HepG2 (cell line): ENCODE measurements around the gene TSPAN3. TPM values are rescaled to one million over a fixed set of nuclear protein-coding genes. Genes with fewer than 3 reads are reported as not detected.

ENCODE experiments used
- ARHGAP35 ChIP-seq: sonication (generic); formaldehyde crosslinking; IDR thresholded peaks from 2 replicates; pipeline ENCODE4 v1.9.0; 2022; ENCODE audit warnings: mild to moderate bottlenecking, inconsistent platforms, moderate library complexity, missing genetic modification reagents, borderline replicate concordance
- ERF ChIP-seq: IDR thresholded peaks from 2 replicates; pipeline ENCODE4 v1.6.1; 2018; ENCODE audit warnings: missing biosample characterization, missing genetic modification reagents
- ETV6 ChIP-seq: sonication (generic); formaldehyde crosslinking; conservative IDR thresholded peaks from 2 replicates; pipeline ENCODE4 v1.4.0; 2020; ENCODE audit warnings: missing genetic modification reagents
- GATAD1 ChIP-seq: IDR thresholded peaks from 2 replicates; pipeline ENCODE4 v1.6.1; 2016; ENCODE audit warnings: missing genetic modification reagents, missing compliant biosample characterization
- GTF3A ChIP-seq: sonication (generic); formaldehyde crosslinking; conservative IDR thresholded peaks from 2 replicates; pipeline ENCODE4 v1.4.0; 2020; ENCODE audit warnings: mild to moderate bottlenecking, missing genetic modification reagents
- HNRNPL ChIP-seq: fragments of 200-400 bp; formaldehyde crosslinking; IDR thresholded peaks from 2 replicates; pipeline ENCODE4 v1.6.1; 2017; ENCODE audit warnings: mild to moderate bottlenecking, low read depth, low read length
- MIXL1 ChIP-seq: IDR thresholded peaks from 2 replicates; pipeline ENCODE4 v1.6.1; 2016
- MLX ChIP-seq: IDR thresholded peaks from 2 replicates; pipeline ENCODE4 v1.6.1; 2016
- NCOR1 ChIP-seq: fragments of 200-600 bp; sonication (generic); IDR thresholded peaks from 2 replicates; pipeline ENCODE4 v1.7.0; 2017; ENCODE audit warnings: antibody characterized with exemption, low read length, borderline replicate concordance
- NKX3-1 ChIP-seq: sonication (generic); formaldehyde crosslinking; IDR thresholded peaks from 2 replicates; pipeline ENCODE4 v1.5.0; 2020; ENCODE audit warnings: missing genetic modification reagents
- PRDM10 ChIP-seq: sonication (generic); formaldehyde crosslinking; IDR thresholded peaks from 2 replicates; pipeline ENCODE4 v1.4.0; 2020; ENCODE audit warnings: low read depth, missing genetic modification reagents
- SAP130 ChIP-seq: IDR thresholded peaks from 2 replicates; pipeline ENCODE4 v1.6.1; 2016; ENCODE audit warnings: low read depth
- TAF1 ChIP-seq: sonication (generic); formaldehyde crosslinking; IDR thresholded peaks from 2 replicates; pipeline ENCODE4 v1.4.0; 2020; ENCODE audit warnings: missing genetic modification reagents
- ZBTB20 ChIP-seq: sonication (generic); formaldehyde crosslinking; IDR thresholded peaks from 2 replicates; pipeline ENCODE4 v1.8.1; 2023; ENCODE audit warnings: missing genetic modification reagents, low read depth, mild to moderate bottlenecking, borderline replicate concordance
- ZFX ChIP-seq: sonication (generic); formaldehyde crosslinking; IDR thresholded peaks from 2 replicates; pipeline ENCODE4 v1.4.0; 2020; ENCODE audit warnings: mild to moderate bottlenecking, low read depth, missing genetic modification reagents, moderate library complexity
- ZHX1 ChIP-seq: sonication (generic); formaldehyde crosslinking; IDR thresholded peaks from 2 replicates; pipeline ENCODE4 v1.8.1; 2022; ENCODE audit warnings: low read depth, mild to moderate bottlenecking, missing genetic modification reagents
- ZNF136 ChIP-seq: sonication (generic); formaldehyde crosslinking; IDR thresholded peaks from 2 replicates; pipeline ENCODE4 v1.8.1; 2022; ENCODE audit warnings: low read depth, mild to moderate bottlenecking, moderate library complexity, missing genetic modification reagents
- ZNF274 ChIP-seq: sonication (generic); formaldehyde crosslinking; IDR thresholded peaks from 2 replicates; pipeline ENCODE4 v1.5.1; 2020; ENCODE audit warnings: mild to moderate bottlenecking, missing genetic modification reagents
- ZNF292 ChIP-seq: sonication (generic); formaldehyde crosslinking; IDR thresholded peaks from 2 replicates; pipeline ENCODE4 v1.8.1; 2022; ENCODE audit warnings: mild to moderate bottlenecking, low read depth, missing genetic modification reagents, borderline replicate concordance
- ZNF30 ChIP-seq: sonication (generic); formaldehyde crosslinking; IDR thresholded peaks from 2 replicates; pipeline ENCODE4 v1.5.0; 2020; ENCODE audit warnings: mild to moderate bottlenecking, missing genetic modification reagents
- ZNF382 ChIP-seq: sonication (generic); formaldehyde crosslinking; IDR thresholded peaks from 2 replicates; pipeline ENCODE4 v1.5.0; 2020; ENCODE audit warnings: missing genetic modification reagents, mild to moderate bottlenecking, borderline replicate concordance
- ZSCAN21 ChIP-seq: sonication (generic); formaldehyde crosslinking; IDR thresholded peaks from 2 replicates; pipeline ENCODE4 v1.8.0; 2022; ENCODE audit warnings: mild to moderate bottlenecking, missing genetic modification reagents, moderate library complexity, borderline replicate concordance
- polyA plus RNA-seq, 8 experiments: library from polyadenylated mRNA; depleted of rRNA in 3 of 8; stranded (reverse) in 7 of 8; unstranded in 1 of 8; fragments of >200 nt; fragmentation: Illumina TruSeq in 4 of 8; extraction: Trizol in 4 of 8; gene quantifications; 2 replicates each; pipeline versions ENCODE4 v1.2.1 to v1.2.3, GENCODE V29; 2011 to 2016; ENCODE audit warnings: low read depth in 4 of 8, missing spikeins in 1 of 8, mixed read lengths in 1 of 8; ENCODE audit not compliant: insufficient read depth in 1 of 8
- total RNA-seq, 5 experiments: library from RNA; depleted of rRNA; stranded (reverse); fragments of >200 nt; fragmentation: Illumina TruSeq; extraction: Trizol; gene quantifications; 2 replicates each; pipeline ENCODE4 v1.2.3, GENCODE V29; 2016; ENCODE audit warnings: low read depth in 1 of 5

TSPAN3 gene
- total and polyA plus RNA-seq, 2 of the 13 experiments (the other 11 are each of a cell fraction or from before 2014, with no cell fraction given), result 167 to 170 TPM

DNA sequence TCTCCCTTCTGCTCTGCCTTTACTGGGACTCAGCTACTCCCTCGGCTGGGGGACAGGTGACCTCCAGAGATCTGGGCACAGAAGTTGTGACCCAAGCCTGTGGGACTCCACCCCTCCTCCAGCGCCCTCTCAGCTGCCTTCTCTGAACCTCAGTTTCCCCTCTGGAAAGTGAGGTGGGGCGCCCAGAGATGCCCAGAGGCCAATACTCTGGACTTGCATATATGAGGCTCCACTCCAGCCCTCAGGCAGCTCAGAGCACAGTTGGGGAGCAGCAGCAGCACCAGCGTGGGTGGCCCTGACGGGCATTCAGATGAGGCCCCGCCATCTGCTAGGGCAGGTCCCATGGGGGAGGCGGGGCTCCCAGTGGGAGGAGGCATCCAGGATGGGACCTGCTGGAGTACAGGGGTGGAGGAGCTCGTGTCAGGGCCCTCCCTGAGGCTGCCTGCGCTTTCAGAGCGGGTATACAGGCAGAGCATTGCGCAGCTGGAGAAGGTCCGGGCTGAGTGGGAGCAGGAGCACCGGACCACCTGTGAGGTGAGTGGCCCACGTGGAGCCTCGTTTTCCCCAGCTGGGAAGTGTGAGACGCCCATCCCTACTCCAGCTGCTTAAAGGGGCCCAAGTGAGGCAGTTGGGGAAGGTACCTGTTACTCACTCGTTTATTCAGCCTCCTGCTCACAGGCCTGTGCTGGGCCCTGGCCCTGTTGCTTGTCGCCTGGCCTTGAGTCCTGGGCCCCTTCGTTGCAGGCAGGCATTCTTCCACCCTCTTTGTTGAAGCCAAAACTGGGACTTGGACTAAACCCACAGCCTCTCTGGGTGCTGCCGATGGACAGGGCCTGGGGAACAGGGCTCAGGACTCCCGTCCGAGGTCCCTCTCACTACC is 40.6 kb downstream of the TSPAN3 start (continued):
- TF ChIP-seq MLX (CRISPR knock-in tag) (no peak), ERF (CRISPR knock-in tag) (no peak), MIXL1 (no peak), ETV6 (CRISPR knock-in tag) (no peak), PRDM10 (0 out of 2 replicates have a peak, but pooled peaks have one; percentile 15), ZSCAN21 (CRISPR knock-in tag) (peak; percentile 62; the same call in 1 of the 2 replicates), ZNF274 (CRISPR knock-in tag) (0 out of 2 replicates have a peak, but pooled peaks have one; percentile 7), GATAD1 (no peak), HNRNPL (no peak), ZNF382 (CRISPR knock-in tag) (no peak), NCOR1 (no peak), ZNF30 (CRISPR knock-in tag) (0 out of 2 replicates have a peak, but pooled peaks have one; percentile 25), ZHX1 (0 out of 2 replicates have a peak, but pooled peaks have one; percentile 44), NKX3-1 (no peak), ZBTB20 (no peak), TAF1 (CRISPR knock-in tag) (peak; percentile 13; the same call in 1 of the 2 replicates), SAP130 (CRISPR knock-in tag) (peak; percentile 20; the same call in 1 of the 2 replicates), ZFX (peak; percentile 69), ZNF136 (no peak), ARHGAP35 (CRISPR knock-in tag) (no peak), ZNF292 (CRISPR knock-in tag) (0 out of 2 replicates have a peak, but pooled peaks have one; percentile 24), GTF3A (CRISPR knock-in tag) (no peak)
